Neural progenitor cell (in vitro differentiated cells): ENCODE results near the gene RBM19.

Experiments
- EZH2 ChIP-seq: fragments of 200-600 bp; sonication (generic); IDR thresholded peaks from 2 replicates; pipeline ENCODE4 v1.6.1; 2017; ENCODE audit warnings: antibody characterized with exemption, mild to moderate bottlenecking, moderate library complexity
- EZH2phosphoT487 ChIP-seq: fragments of 200-600 bp; sonication (generic); IDR thresholded peaks from 2 replicates; pipeline ENCODE4 v1.6.1; 2017; ENCODE audit warnings: antibody characterized with exemption
- TF ChIP-seq, protein P1 (sequence below): fragments of 200-600 bp; sonication (generic); IDR thresholded peaks from 2 replicates; pipeline ENCODE4 v1.5.1; 2017; ENCODE audit warnings: antibody characterized with exemption, mild to moderate bottlenecking

GRCh38 chr12:113950873-113951272, 15.3 kb downstream of the RBM19 start:
- TF ChIP-seq, protein P1, sequence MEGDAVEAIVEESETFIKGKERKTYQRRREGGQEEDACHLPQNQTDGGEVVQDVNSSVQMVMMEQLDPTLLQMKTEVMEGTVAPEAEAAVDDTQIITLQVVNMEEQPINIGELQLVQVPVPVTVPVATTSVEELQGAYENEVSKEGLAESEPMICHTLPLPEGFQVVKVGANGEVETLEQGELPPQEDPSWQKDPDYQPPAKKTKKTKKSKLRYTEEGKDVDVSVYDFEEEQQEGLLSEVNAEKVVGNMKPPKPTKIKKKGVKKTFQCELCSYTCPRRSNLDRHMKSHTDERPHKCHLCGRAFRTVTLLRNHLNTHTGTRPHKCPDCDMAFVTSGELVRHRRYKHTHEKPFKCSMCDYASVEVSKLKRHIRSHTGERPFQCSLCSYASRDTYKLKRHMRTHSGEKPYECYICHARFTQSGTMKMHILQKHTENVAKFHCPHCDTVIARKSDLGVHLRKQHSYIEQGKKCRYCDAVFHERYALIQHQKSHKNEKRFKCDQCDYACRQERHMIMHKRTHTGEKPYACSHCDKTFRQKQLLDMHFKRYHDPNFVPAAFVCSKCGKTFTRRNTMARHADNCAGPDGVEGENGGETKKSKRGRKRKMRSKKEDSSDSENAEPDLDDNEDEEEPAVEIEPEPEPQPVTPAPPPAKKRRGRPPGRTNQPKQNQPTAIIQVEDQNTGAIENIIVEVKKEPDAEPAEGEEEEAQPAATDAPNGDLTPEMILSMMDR, result no peak
- TF ChIP-seq EZH2, result no peak
- TF ChIP-seq EZH2phosphoT487, result no peak
